Stimulated activated CD8-positive, alpha-beta memory T cell treated with anti-CD3 and anti-CD28 coated beads, Interleukin-15, amount 100 ng/mL, for 1 hour (primary cell): ENCODE data around the gene CLEC4D.
A peak's percentile ranks its signal among the peaks of the same experiment; 100 is the strongest.
"Not testable (repeated sequence)": the region's sequence is repeated elsewhere in the genome, so short reads cannot be mapped to it uniquely, and the experiment has no call there.

Experiments used
- DNase-seq: peaks from one replicate; pipeline ENCODE4 v3.0.0-alpha.2; 2020; ENCODE audit warnings: low read depth

Gene CLEC4D

GRCh38 chr12:8513256-8513655 is at the start of gene CLEC4D:
Gene CLEC4D, plus strand, starts transcription at chr12:8513503. Its CDS starts 230 bp downstream, at chr12:8513733.
- DNase-seq: no peak

- no peak for DNase-seq
Observed at GRCh38 chr12:8465301-8465996, 47.9 kb upstream of the CLEC4D start.

- DNase-seq: no peak
Observed at GRCh38 chr12:8466241-8466640, 47.1 kb upstream of the CLEC4D start.

GRCh38 chr12:8471090-8471489 is 42.2 kb upstream of the CLEC4D start:
- no peak for DNase-seq

- no peak for DNase-seq
Observed at GRCh38 chr12:8475508-8476203, 37.6 kb upstream of the CLEC4D start.

- DNase-seq: no peak
Observed at GRCh38 chr12:8482571-8483061, 30.7 kb upstream of the CLEC4D start.

GRCh38 chr12:8483079-8483478 is 30.2 kb upstream of the CLEC4D start:
- no peak for DNase-seq

GRCh38 chr12:8491646-8492530 is 21.4 kb upstream of the CLEC4D start:
- no peak for DNase-seq

- peak; percentile 5 for DNase-seq
Observed at GRCh38 chr12:8493084-8493483, 20.2 kb upstream of the CLEC4D start.

GRCh38 chr12:8495671-8496070 is 17.6 kb upstream of the CLEC4D start:
- DNase-seq: not testable (repeated sequence)

- not testable (repeated sequence) for DNase-seq
Observed at GRCh38 chr12:8496074-8496473, 17.2 kb upstream of the CLEC4D start.

- DNase-seq: no peak
Observed at GRCh38 chr12:8499616-8500015, 13.7 kb upstream of the CLEC4D start.

- DNase-seq: no peak
Observed at GRCh38 chr12:8501720-8502119, 11.6 kb upstream of the CLEC4D start.

- no peak for DNase-seq
Observed at GRCh38 chr12:8504351-8504750, 9.0 kb upstream of the CLEC4D start.

- no peak for DNase-seq
Observed at GRCh38 chr12:8507596-8507995, 5.7 kb upstream of the CLEC4D start.

- no peak for DNase-seq
Observed at GRCh38 chr12:8508223-8508622, 5.1 kb upstream of the CLEC4D start.

GRCh38 chr12:8508910-8509841 is 4.1 kb upstream of the CLEC4D start:
- DNase-seq: no peak

GRCh38 chr12:8517971-8518370 is 4.7 kb downstream of the CLEC4D start:
- DNase-seq: no peak

- no peak for DNase-seq
Observed at GRCh38 chr12:8519171-8519570, 5.9 kb downstream of the CLEC4D start.

GRCh38 chr12:8527250-8528130 is 14.2 kb downstream of the CLEC4D start:
- DNase-seq: no peak
